ENCODE data around the gene VSTM2B.
"Not testable (repeated sequence)": the region's sequence is repeated elsewhere in the genome, so short reads cannot be mapped to it uniquely, and the experiment has no call there.

VSTM2B gene

GRCh38 chr19:29532097-29532496 is 6.3 kb downstream of the VSTM2B start:
- no peak for DNase-seq

DNA sequence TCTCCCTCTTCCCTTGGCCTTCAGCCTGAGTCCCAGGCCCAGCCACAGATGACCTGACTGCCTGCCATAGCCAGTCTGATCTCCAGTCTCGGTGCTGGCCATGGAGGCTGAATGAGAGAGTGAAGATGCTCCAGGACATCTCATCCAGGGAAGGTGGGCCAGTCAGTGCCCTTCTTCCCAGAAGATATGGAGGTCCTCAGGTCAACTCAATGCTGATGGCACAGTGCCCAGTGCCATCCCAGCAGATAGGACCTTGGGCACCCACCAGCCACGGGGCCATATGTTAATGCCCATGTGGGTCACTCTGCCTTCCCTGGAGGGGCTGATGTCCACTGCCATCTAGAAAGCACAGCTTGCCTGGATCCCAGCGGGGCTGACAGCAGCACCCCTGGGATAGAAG is 7.2 kb downstream of the VSTM2B start:
- DNase-seq, result no peak

DNA sequence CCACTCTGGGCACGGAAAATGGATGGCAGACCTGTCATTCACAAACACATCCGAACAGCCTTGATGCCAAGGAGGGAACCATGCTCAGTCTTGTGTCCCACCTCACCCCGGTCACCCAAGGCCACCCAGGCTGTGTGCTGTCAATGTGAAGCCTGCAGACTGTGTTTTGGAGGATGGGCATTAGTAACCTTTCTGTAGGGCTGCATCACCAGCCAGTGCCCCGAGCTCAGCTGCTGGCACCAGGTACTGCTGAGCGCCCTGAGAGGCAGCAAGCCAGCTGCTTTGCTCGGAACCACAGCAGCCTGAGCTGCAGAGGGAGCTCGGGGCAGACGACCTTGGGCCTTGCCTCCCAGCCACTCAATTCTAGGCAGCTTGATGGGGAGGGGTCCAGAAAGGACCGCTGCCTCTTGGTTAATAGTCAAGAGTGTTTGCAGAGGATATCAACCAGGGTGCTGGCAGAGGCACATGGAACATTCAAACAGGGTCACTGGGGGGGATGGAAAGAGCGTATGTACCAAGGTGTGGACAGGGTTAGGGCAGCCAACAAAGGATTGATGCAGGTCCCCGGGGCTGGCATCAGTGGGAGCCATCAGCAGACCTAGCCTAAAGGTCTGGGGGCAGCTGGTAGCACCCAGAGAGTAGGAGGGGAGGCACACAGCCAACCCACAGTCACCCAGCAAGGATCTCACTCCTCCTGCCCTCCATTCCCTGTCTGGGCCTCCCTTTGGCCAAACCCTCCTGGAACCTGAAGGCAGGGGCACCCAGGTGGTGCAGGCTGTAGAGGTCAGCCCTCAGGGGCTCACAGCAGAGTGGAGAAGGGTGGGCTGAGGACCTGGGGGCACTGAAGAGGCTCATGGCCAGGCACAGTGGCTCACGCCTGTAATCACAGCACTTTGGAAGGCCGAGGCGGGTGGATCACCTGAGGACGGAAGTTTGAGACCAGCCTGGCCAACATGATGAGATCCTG is 8.1 kb downstream of the VSTM2B start:
- no peak for DNase-seq

- no peak for DNase-seq
Measured at GRCh38 chr19:29535214-29535831, 9.5 kb downstream of the VSTM2B start.

GRCh38 chr19:29535984-29536508 is 10.3 kb downstream of the VSTM2B start:
- no peak for DNase-seq

GRCh38 chr19:29537181-29537580 is 11.4 kb downstream of the VSTM2B start:
- DNase-seq, result no peak

GRCh38 chr19:29537601-29538000 is 11.8 kb downstream of the VSTM2B start:
- DNase-seq, result no peak

DNA sequence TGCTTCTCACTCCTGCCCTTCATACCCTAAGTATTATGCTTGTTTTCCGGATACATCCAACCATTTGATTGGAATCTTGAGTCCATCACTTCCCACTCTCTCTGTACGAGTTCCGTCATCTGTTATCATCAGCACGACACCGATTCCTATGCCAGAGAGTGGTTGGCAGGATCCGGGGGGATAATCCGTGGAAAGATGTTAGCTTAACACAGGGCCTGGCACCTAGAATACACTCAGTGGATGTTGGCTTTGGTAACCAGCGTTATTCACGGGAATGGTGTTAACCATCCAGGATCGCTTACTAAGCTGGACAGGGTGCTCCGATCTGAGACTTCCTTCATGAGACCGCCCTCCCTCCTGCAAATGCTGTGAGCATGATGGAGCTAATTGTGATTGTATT is 12.4 kb downstream of the VSTM2B start:
- DNase-seq, result no peak

DNA sequence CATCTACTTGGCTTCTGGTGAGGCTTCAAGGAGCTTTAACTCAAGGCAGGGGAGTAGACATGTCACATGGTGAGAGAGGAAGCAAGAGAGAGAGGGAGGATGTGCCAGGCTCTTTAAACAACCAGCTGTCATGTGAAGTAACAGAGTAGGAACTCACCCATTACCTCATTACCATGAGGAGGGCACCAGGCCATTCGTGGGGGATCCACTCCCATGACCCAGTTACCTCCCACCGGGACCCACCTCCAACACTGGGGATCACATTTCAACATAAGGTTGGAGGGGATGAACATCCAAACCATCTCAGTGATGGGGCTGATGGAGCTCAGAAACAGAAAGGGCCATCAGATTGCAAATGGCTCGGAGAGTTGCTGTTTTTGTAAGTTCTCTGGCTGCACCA is 12.9 kb downstream of the VSTM2B start:
- DNase-seq, result no peak

- DNase-seq, result no peak
Measured at GRCh38 chr19:29539131-29539530, 13.3 kb downstream of the VSTM2B start.

DNA sequence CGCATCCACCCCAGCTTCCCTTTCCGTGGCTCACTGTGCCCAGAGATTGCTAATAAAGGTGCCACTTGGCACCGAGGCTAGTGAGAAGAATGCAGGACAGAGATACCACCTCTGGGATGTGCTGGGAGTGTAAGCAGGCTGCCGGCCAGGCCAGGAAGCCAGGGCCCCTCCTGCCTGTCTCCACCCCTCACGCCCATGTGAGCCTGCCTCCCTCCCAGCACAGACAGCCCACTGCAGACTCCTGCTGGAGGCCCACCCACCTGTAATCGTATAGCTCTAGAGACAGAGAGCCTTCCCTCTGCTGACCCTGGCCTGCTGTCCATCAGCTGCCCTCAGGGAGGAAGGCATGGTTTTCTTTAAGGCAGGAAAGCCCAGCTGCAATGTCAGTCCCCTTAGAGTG is 13.9 kb downstream of the VSTM2B start:
- DNase-seq, result no peak

- no peak for DNase-seq
Measured at GRCh38 chr19:29540114-29540513, 14.3 kb downstream of the VSTM2B start.

DNA sequence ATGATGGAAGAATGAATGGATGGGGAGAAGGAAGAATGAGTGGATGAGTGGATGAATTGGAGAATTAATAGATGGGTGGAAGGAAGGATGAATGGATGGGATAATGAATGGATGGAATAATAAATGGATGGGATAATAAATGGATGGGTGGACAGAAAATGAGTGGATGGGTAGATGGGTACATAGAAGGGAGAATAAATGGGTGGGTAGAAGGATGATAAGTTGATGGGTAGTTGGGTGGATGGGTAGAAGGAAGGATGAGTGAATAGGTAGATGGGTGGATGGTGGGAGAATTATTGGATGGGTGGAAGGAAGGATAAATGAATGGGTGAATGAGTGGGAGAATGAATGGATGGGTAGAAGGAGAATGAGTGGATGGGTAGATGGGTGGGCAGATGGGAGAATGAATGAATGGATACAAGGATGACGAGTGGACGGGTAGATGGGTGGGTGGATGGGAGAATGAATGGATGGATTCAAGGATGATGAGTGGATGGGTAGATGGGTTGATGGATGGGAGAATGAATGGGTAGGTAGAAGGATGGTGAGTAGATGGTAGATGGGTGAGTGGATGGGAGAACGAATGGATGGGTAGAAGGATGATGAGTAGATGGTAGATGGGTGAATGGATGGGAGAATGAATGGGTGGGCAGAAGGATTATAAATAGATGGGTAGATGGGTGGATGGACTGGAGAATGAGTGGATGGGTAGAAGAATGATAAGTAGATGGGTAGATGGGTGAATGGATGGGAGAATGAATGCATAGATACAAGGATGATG is 15.9 kb downstream of the VSTM2B start:
- DNase-seq, result no peak

GRCh38 chr19:29542327-29542726 is 16.5 kb downstream of the VSTM2B start:
- no peak for DNase-seq

DNA sequence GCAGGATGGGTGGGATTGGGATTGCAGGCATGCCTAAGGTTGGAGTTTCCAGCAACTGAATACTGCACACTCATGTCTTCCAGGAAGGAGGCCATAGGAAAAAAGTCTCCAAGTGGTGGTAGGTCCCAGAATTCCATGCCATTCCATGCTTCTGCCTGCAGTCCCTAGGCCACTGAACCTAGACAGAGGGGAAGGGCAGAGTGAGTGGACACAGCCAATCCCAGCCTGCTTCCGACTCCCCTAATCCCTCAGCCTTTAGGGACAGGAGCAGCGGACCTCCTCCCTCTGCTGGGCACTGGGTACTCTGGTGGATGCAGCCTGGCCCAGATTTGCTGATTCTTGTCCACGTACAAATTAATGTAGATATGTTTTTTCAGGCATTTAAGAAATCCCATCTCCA is 17.0 kb downstream of the VSTM2B start:
- no peak for DNase-seq

DNA sequence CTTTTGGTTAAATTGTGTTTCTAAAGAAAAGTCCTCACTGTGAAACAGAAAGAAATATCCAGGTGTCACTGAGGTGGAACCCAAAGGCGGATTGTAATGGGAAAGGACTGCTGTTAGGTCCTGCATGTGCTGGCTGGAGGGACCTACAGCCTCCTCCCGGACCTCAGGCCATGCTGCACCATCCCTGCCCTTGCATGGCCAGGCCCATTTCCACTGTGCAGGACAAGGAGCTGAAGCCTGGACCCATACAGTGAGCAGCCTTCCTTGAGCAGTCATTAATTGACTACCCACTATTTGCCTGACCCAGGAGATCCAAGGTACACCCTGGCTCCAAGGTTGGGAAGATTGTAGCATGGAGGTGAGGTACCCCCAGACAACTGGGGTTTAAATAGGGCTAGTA is 17.6 kb downstream of the VSTM2B start:
- DNase-seq, result no peak

DNA sequence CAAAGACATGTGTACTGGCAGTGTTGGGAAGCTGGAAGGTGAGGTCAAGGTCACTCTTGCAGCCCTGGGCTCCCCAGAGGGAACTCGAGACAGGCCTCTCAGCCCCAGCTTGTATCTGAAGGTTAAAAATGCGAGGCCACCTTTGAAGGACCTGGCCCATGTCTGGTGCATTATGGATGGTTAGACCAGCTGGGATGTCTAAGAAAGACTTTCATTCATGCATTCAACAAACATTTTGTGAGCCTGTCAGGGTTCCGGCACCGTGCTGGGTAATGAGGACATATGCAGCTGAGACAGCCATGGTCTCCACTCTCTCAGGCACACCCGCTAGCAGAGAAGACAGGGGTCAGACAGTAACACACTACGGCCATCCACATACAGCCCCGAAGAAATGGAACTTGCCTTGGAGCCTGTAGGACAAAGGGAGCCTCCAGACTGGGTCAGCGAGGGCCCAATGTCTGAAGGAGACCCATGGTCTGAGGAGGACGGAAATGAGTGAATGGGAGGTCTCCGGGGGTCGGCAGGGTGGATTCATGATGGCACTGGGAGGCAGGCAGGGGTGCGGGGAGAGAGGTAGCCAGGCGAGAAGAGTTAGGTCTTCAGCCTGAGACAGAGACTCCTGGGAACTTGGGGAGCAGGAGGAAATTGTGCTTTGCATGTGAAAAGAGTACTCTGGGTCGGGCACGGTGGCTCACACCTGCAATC is 19.0 kb downstream of the VSTM2B start:
- no peak for DNase-seq

DNA sequence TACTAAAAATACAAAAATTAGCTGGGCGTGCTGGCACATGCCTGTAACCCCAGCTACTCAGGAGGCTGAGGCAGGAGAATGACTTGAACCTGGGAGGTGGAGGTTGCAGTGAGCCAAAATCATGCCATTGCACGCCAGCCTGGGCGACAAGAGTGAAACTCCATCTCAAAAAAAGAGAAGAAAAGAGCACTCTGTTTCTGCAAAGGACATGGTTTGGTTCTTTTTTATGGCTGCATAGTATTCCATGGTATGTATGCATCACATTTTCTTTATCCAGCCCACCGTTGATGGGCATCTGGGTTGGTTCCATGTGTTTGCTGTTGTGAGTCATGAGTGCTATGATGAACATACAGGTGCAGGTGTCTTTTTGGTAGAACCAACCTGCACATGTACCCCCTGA is 19.7 kb downstream of the VSTM2B start:
- not testable (repeated sequence) for DNase-seq

- DNase-seq, result no peak
Measured at GRCh38 chr19:29545866-29546582, 20.2 kb downstream of the VSTM2B start.

- no peak for DNase-seq
Measured at GRCh38 chr19:29546583-29547190, 20.9 kb downstream of the VSTM2B start.

GRCh38 chr19:29547361-29547960 is 21.7 kb downstream of the VSTM2B start:
- no peak for DNase-seq

All from NCI-H345 (cell line).